H1 (cell line): Measurements from ENCODE around the gene MTARC1.

ENCODE experiments used
- CTCF ChIP-seq, 3 experiments: IDR thresholded peaks; 1 replicate in 2 of 3; 2 replicates in 1 of 3; pipeline versions ENCODE4 v1.5.1 to v1.6.1; 2011; ENCODE audit warnings: low read length in 3 of 3, mild to moderate bottlenecking in 3 of 3, inconsistent platforms in 2 of 3, low read depth in 1 of 3, moderate library complexity in 1 of 3; ENCODE audit not compliant: insufficient read depth in 1 of 3; ENCODE audit errors: control extremely low read depth in 1 of 3
- MAX ChIP-seq: IDR thresholded peaks from 2 replicates; pipeline ENCODE4 v1.6.1; 2012; ENCODE audit warnings: inconsistent platforms

GRCh38 chr1:220748089-220748934, 38.4 kb upstream of the MTARC1 start, which contains the start of gene MTARC2:
- TF ChIP-seq MAX = peak; percentile 56
- no peak for TF ChIP-seq CTCF (IDR thresholded peaks at IDR 0.05; ENCODE audit: control extremely low read depth in 1 of 3, insufficient read depth in 1 of 3, low read depth in 1 of 3, low read length in 3 of 3)
